ENCODE data around the gene MED19. TPM values are rescaled to one million over a fixed set of nuclear protein-coding genes. Genes with fewer than 3 reads are reported as not detected.

Gene MED19
- total RNA-seq, 1 experiment from 2014 or later, result 29.7 TPM

Other genes starting within 250 kb of the MED19 start
- 3.5 and 6.0 TPM in 2 replicates for gene SLC43A1, start 196.5 kb downstream of the MED19 start, total RNA-seq (2014; rRNA removed; shearing (Covaris generic))
- gene TIMM10, start 181.5 kb downstream of the MED19 start, total RNA-seq (2014; rRNA removed; shearing (Covaris generic)), result 111 and 118 TPM in 2 replicates
- gene SMTNL1, start 174.6 kb downstream of the MED19 start, total RNA-seq (2014; rRNA removed; shearing (Covaris generic)), result not detected in 2 replicates
- 103 and 149 TPM in 2 replicates for gene UBE2L6, start 144.5 kb downstream of the MED19 start, total RNA-seq (2014; rRNA removed; shearing (Covaris generic))
- 1.2 and 8.3 TPM in 2 replicates for gene SERPING1, start 114.5 kb downstream of the MED19 start, total RNA-seq (2014; rRNA removed; shearing (Covaris generic))
- 1.2 and 3.3 TPM in 2 replicates for gene YPEL4, start 62.3 kb downstream of the MED19 start, total RNA-seq (2014; rRNA removed; shearing (Covaris generic))
- 24.4 and 27.5 TPM in 2 replicates for gene CLP1, start 54.5 kb downstream of the MED19 start, total RNA-seq (2014; rRNA removed; shearing (Covaris generic))
- 23.5 and 32.4 TPM in 2 replicates for gene ZDHHC5, start 44.1 kb downstream of the MED19 start, total RNA-seq (2014; rRNA removed; shearing (Covaris generic))
- gene TMX2, start 378 bp upstream of the MED19 start, total RNA-seq (2014; rRNA removed; shearing (Covaris generic)), result 128 and 142 TPM in 2 replicates
- gene SELENOH, start 29.3 kb upstream of the MED19 start, total RNA-seq (2014; rRNA removed; shearing (Covaris generic)), result 218 and 298 TPM in 2 replicates
- not detected in 2 replicates for gene BTBD18, start 39.6 kb upstream of the MED19 start, total RNA-seq (2014; rRNA removed; shearing (Covaris generic))
- 50.0 and 56.3 TPM in 2 replicates for gene CTNND1, start 49.6 kb upstream of the MED19 start, total RNA-seq (2014; rRNA removed; shearing (Covaris generic))